ENCODE data around the gene FBXL7. TPM values are rescaled to one million over a fixed set of nuclear protein-coding genes. Genes with fewer than 3 reads are reported as not detected.

FBXL7 gene
- total and polyA plus RNA-seq, 4 donors = 0.24 to 1.4 (median 1.2) TPM

- Histone ChIP-seq H3K27ac (ENCODE audit: low read depth in 1 of 2, low read length in 2 of 2) (no peak overlapping the region), H3K9me3 (ENCODE audit: control insufficient read depth in 4 of 4, low read length in 3 of 4) (no peaks in the 10 kb centered on the region), H3K4me3 (ENCODE audit: low read depth in 1 of 3, low read length in 3 of 3) (no peak overlapping the region), H3K27me3 (ENCODE audit: control insufficient read depth in 4 of 4, insufficient read depth in 4 of 4, low read length in 3 of 4) (no peaks in the 10 kb centered on the region), H3K36me3 (ENCODE audit: control insufficient read depth in 4 of 4, insufficient read depth in 3 of 4, low read depth in 1 of 4, low read length in 3 of 4) (no peaks in the 10 kb centered on the region), H3K4me1 (ENCODE audit: control insufficient read depth in 4 of 4, insufficient read depth in 4 of 4, low read length in 3 of 4) (no peaks in the 10 kb centered on the region), H3K9ac (ENCODE audit: low read depth in 1 of 2, low read length in 2 of 2) (no peak overlapping the region)
- 84% methylated on average over 2 of the region's 2 CpGs for WGBS
- DNase-seq (ENCODE audit: low spot score) = no peak
- TF ChIP-seq JUND (IDR thresholded peaks at IDR 0.05) = no peak
- TF ChIP-seq ATF3 (IDR thresholded peaks at IDR 0.05) = no peak
- TF ChIP-seq, protein P1, sequence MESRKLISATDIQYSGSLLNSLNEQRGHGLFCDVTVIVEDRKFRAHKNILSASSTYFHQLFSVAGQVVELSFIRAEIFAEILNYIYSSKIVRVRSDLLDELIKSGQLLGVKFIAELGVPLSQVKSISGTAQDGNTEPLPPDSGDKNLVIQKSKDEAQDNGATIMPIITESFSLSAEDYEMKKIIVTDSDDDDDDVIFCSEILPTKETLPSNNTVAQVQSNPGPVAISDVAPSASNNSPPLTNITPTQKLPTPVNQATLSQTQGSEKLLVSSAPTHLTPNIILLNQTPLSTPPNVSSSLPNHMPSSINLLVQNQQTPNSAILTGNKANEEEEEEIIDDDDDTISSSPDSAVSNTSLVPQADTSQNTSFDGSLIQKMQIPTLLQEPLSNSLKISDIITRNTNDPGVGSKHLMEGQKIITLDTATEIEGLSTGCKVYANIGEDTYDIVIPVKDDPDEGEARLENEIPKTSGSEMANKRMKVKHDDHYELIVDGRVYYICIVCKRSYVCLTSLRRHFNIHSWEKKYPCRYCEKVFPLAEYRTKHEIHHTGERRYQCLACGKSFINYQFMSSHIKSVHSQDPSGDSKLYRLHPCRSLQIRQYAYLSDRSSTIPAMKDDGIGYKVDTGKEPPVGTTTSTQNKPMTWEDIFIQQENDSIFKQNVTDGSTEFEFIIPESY (IDR thresholded peaks at IDR 0.05) = no peak
- TF ChIP-seq MAX (IDR thresholded peaks at IDR 0.05) = no peak
- no peak for TF ChIP-seq FOXA2 (IDR thresholded peaks at IDR 0.05)
- no peak for TF ChIP-seq YY1 (IDR thresholded peaks at IDR 0.05)
- no peak for TF ChIP-seq GABPA (IDR thresholded peaks at IDR 0.05 in 1 of 2, conservative IDR thresholded peaks at IDR 0.05 in 1 of 2)
- no peak for TF ChIP-seq EGR1 (IDR thresholded peaks at IDR 0.05; ENCODE audit: low read depth in 2 of 2)
- TF ChIP-seq, protein P2, sequence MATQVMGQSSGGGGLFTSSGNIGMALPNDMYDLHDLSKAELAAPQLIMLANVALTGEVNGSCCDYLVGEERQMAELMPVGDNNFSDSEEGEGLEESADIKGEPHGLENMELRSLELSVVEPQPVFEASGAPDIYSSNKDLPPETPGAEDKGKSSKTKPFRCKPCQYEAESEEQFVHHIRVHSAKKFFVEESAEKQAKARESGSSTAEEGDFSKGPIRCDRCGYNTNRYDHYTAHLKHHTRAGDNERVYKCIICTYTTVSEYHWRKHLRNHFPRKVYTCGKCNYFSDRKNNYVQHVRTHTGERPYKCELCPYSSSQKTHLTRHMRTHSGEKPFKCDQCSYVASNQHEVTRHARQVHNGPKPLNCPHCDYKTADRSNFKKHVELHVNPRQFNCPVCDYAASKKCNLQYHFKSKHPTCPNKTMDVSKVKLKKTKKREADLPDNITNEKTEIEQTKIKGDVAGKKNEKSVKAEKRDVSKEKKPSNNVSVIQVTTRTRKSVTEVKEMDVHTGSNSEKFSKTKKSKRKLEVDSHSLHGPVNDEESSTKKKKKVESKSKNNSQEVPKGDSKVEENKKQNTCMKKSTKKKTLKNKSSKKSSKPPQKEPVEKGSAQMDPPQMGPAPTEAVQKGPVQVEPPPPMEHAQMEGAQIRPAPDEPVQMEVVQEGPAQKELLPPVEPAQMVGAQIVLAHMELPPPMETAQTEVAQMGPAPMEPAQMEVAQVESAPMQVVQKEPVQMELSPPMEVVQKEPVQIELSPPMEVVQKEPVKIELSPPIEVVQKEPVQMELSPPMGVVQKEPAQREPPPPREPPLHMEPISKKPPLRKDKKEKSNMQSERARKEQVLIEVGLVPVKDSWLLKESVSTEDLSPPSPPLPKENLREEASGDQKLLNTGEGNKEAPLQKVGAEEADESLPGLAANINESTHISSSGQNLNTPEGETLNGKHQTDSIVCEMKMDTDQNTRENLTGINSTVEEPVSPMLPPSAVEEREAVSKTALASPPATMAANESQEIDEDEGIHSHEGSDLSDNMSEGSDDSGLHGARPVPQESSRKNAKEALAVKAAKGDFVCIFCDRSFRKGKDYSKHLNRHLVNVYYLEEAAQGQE (IDR thresholded peaks at IDR 0.05) = no peak
- no peak for TF ChIP-seq CTCF (IDR thresholded peaks at IDR 0.05; ENCODE audit: low read depth, low read length, missing input control)
- TF ChIP-seq HNF4G (IDR thresholded peaks at IDR 0.05) = no peak
- no peak for TF ChIP-seq HNF4A (conservative IDR thresholded peaks at IDR 0.05)
- no peak for TF ChIP-seq RXRA (IDR thresholded peaks at IDR 0.05)
Observed at GRCh38 chr5:15776346-15776745, 276.4 kb downstream of the FBXL7 start.

DNA sequence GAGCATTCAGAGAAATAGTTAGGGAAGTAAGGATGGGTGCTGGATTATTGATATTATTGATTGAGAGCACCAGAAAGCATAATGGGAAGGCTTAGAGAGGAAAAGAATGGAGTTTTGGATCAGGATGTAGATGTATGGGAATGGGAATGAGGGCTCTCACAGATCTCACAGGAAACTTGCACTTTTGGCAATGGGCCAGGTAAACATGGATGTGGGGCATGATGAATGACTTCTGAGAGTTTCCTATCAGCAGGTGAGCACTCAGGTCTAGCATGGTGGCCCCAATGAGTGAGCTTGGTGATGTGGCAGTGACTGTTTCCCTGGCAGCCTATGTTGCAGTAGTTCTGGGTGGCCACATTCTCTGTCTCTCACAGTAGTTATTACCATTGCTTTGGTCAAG, 283.8 kb downstream of the FBXL7 start:
- Histone ChIP-seq H3K36me3 (ENCODE audit: control insufficient read depth in 4 of 4, insufficient read depth in 3 of 4, low read depth in 1 of 4, low read length in 3 of 4) (no peaks in the 10 kb centered on the region), H3K4me1 (ENCODE audit: control insufficient read depth in 4 of 4, insufficient read depth in 4 of 4, low read length in 3 of 4) (no peaks in the 10 kb centered on the region), H3K9me3 (ENCODE audit: control insufficient read depth in 4 of 4, low read length in 3 of 4) (no peaks in the 10 kb centered on the region), H3K27ac (ENCODE audit: low read depth in 1 of 2, low read length in 2 of 2) (no peak overlapping the region), H3K4me3 (ENCODE audit: low read depth in 1 of 3, low read length in 3 of 3) (no peak overlapping the region), H3K27me3 (ENCODE audit: control insufficient read depth in 4 of 4, insufficient read depth in 4 of 4, low read length in 3 of 4) (no peaks in the 10 kb centered on the region), H3K9ac (ENCODE audit: low read depth in 1 of 2, low read length in 2 of 2) (no peak overlapping the region)
- DNase-seq (ENCODE audit: low spot score) = no peak
- TF ChIP-seq FOXA1 (IDR thresholded peaks at IDR 0.05) (no peak), HNF4A (conservative IDR thresholded peaks at IDR 0.05) (no peak), MAX (IDR thresholded peaks at IDR 0.05) (no peak), SP1 (IDR thresholded peaks at IDR 0.05) (no peak), NR2F2 (IDR thresholded peaks at IDR 0.05) (no peak), RXRA (IDR thresholded peaks at IDR 0.05) (no peak), RAD21 (IDR thresholded peaks at IDR 0.05) (no peak), HNF4G (IDR thresholded peaks at IDR 0.05) (no peak), TAF1 (conservative IDR thresholded peaks at IDR 0.05) (no peak), JUND (IDR thresholded peaks at IDR 0.05) (no peak), ATF3 (IDR thresholded peaks at IDR 0.05) (no peak)
- TF ChIP-seq, protein P1 (IDR thresholded peaks at IDR 0.05) = no peak
- TF ChIP-seq, protein P2 (IDR thresholded peaks at IDR 0.05) = no peak

All from liver (tissue), 9 donors.